MM.1S (cell line): ENCODE results near the gene MAL.

ENCODE experiments used
- DNase-seq: peaks from one replicate; pipeline ENCODE4 v3.0.0-alpha.2; 2015
- H2AFZ ChIP-seq: fragments of 300-600 bp; sonication (generic); 2 replicates; pipeline ENCODE4 v1.6.0; 2016; ENCODE audit warnings: antibody characterized with exemption, low read length
- H3F3A ChIP-seq: fragments of 300-600 bp; sonication (generic); 2 replicates; pipeline ENCODE4 v1.6.1; 2016; ENCODE audit warnings: mild to moderate bottlenecking, antibody characterized with exemption, low read length, moderate library complexity, mixed read lengths; ENCODE audit not compliant: insufficient read depth
- H3K27ac ChIP-seq: fragments of 300-600 bp; sonication (generic); 2 replicates; pipeline ENCODE4 v1.5.1; 2016; ENCODE audit warnings: mild to moderate bottlenecking, low read length
- H3K27me3 ChIP-seq: fragments of 300-600 bp; sonication (generic); replicated peaks from 2 replicates; pipeline ENCODE4 v1.6.0; 2016; ENCODE audit warnings: low read length; ENCODE audit not compliant: insufficient read depth
- H3K36me3 ChIP-seq: fragments of 300-600 bp; sonication (generic); replicated peaks from 2 replicates; pipeline ENCODE4 v1.6.1; 2016; ENCODE audit warnings: mild to moderate bottlenecking, low read length, mixed read lengths; ENCODE audit not compliant: insufficient read depth
- H3K4me1 ChIP-seq: fragments of 300-600 bp; sonication (generic); 2 replicates; pipeline ENCODE4 v1.6.1; 2016; ENCODE audit warnings: low read length, mixed read lengths
- H3K4me2 ChIP-seq: fragments of 300-600 bp; sonication (generic); 2 replicates; pipeline ENCODE4 v1.6.0; 2016; ENCODE audit warnings: low read depth, low read length
- H3K4me3 ChIP-seq: fragments of 300-600 bp; sonication (generic); 2 replicates; pipeline ENCODE4 v1.5.1; 2016; ENCODE audit warnings: low read length, mixed read lengths
- H3K79me2 ChIP-seq: fragments of 300-600 bp; sonication (generic); 2 replicates; pipeline ENCODE4 v1.6.1; 2016; ENCODE audit warnings: mixed run types, low read length, mixed read lengths
- H3K9ac ChIP-seq: fragments of 300-600 bp; sonication (generic); 2 replicates; pipeline ENCODE4 v1.6.1; 2016; ENCODE audit warnings: low read length, mixed read lengths
- H3K9me2 ChIP-seq: fragments of 300-600 bp; sonication (generic); replicated peaks from 2 replicates; pipeline ENCODE4 v1.6.1; 2016; ENCODE audit warnings: mild to moderate bottlenecking, low read length, mixed read lengths; ENCODE audit not compliant: insufficient read depth
- H3K9me3 ChIP-seq: fragments of 300-600 bp; sonication (generic); replicated peaks from 2 replicates; pipeline ENCODE4 v1.6.1; 2016; ENCODE audit warnings: mild to moderate bottlenecking, low read length, mixed read lengths; ENCODE audit not compliant: insufficient read depth
- H4K20me1 ChIP-seq: fragments of 300-600 bp; sonication (generic); 2 replicates; pipeline ENCODE4 v1.6.1; 2016; ENCODE audit warnings: mild to moderate bottlenecking, low read length, moderate library complexity, mixed read lengths; ENCODE audit not compliant: insufficient read depth
- EZH2 ChIP-seq: fragments of 300-600 bp; sonication (generic); optimal IDR thresholded peaks from 2 replicates; pipeline ENCODE3; 2017; ENCODE audit warnings: low read depth, mild to moderate bottlenecking, antibody characterized with exemption, low read length, mixed read lengths
- EZH2phosphoT487 ChIP-seq: fragments of 300-600 bp; sonication (generic); IDR thresholded peaks from 2 replicates; pipeline ENCODE4 v1.6.1; 2018; ENCODE audit warnings: antibody characterized with exemption, low read length
- TF ChIP-seq, protein P1 (sequence below): fragments of 300-600 bp; sonication (generic); IDR thresholded peaks from 2 replicates; pipeline ENCODE4 v1.5.1; 2016; ENCODE audit warnings: antibody characterized with exemption, low read length, mixed read lengths

Gene MAL

DNA sequence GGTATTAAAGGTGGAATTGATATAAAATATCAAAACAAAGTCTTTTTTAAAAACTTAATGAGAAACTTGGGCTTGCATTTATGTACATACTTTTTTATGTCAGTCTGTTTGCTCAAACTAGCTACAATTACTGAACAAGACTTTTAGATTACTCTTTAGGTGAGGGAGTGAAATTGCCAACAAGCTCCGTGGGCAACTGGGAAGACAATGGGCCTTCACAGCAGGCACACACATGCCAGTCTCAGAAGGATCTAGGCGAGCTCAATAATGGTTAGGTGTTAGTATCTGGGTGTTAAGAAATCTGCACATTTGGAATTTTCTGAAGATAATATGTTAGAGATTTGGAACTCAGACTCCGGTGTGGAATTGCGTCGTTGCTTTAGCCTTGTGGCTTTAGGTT is 23.0 kb upstream of the MAL start:
- TF ChIP-seq EZH2phosphoT487 (no peak), EZH2 (no peak)
- TF ChIP-seq, protein P1, sequence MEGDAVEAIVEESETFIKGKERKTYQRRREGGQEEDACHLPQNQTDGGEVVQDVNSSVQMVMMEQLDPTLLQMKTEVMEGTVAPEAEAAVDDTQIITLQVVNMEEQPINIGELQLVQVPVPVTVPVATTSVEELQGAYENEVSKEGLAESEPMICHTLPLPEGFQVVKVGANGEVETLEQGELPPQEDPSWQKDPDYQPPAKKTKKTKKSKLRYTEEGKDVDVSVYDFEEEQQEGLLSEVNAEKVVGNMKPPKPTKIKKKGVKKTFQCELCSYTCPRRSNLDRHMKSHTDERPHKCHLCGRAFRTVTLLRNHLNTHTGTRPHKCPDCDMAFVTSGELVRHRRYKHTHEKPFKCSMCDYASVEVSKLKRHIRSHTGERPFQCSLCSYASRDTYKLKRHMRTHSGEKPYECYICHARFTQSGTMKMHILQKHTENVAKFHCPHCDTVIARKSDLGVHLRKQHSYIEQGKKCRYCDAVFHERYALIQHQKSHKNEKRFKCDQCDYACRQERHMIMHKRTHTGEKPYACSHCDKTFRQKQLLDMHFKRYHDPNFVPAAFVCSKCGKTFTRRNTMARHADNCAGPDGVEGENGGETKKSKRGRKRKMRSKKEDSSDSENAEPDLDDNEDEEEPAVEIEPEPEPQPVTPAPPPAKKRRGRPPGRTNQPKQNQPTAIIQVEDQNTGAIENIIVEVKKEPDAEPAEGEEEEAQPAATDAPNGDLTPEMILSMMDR, result no peak
- Histone ChIP-seq H3K27ac (no peak overlapping the region), H3K9me2 (no peaks in the 10 kb centered on the region), H3K36me3 (no peaks in the 10 kb centered on the region), H3K9me3 (no peaks in the 10 kb centered on the region), H3K79me2 (no peaks in the 10 kb centered on the region), H3K4me1 (no peaks in the 10 kb centered on the region), H2AFZ (no peak overlapping the region), H3K9ac (no peak overlapping the region), H3K4me3 (no peak overlapping the region), H3F3A (no peaks in the 10 kb centered on the region), H3K4me2 (no peak overlapping the region), H3K27me3 (no peaks in the 10 kb centered on the region), H4K20me1 (no peaks in the 10 kb centered on the region)
- DNase-seq, result no peak

DNA sequence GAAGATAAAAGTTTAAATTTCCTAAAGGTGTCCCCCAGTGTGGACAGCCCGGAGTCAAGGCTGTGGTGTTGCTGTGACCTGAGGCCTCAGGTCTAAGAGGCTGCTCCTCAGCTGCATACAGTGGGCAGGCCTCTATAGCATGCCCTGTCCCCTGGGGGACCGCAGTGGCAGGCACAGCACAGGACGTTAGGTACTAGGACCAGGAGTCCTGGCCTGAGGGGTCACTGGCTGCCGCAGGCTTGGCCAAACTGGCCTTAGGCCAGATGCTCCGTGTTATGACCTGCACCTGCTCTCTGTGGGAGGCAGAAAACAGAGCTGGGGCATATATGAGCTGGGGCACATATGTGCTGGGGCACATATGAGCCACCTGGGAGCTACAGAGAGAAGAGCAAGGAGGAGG is 21.2 kb upstream of the MAL start:
- H3F3A ChIP-seq, result no peaks in the 10 kb centered on the region
- H3K9me3 ChIP-seq, result no peaks in the 10 kb centered on the region
- no peak overlapping the region for H2AFZ ChIP-seq
- no peaks in the 10 kb centered on the region for H3K9me2 ChIP-seq
- H3K27me3 ChIP-seq, result no peaks in the 10 kb centered on the region
- H4K20me1 ChIP-seq, result no peaks in the 10 kb centered on the region
- H3K9ac ChIP-seq, result no peak overlapping the region
- no peak overlapping the region for H3K27ac ChIP-seq
- no peak overlapping the region for H3K4me2 ChIP-seq
- no peak for DNase-seq
- H3K4me3 ChIP-seq, result no peak overlapping the region
- TF ChIP-seq EZH2phosphoT487, result no peak
- no peak for TF ChIP-seq EZH2
- TF ChIP-seq, protein P1, result no peak
- H3K4me1 ChIP-seq, result no peaks in the 10 kb centered on the region
- H3K36me3 ChIP-seq, result no peaks in the 10 kb centered on the region
- H3K79me2 ChIP-seq, result no peaks in the 10 kb centered on the region

DNA sequence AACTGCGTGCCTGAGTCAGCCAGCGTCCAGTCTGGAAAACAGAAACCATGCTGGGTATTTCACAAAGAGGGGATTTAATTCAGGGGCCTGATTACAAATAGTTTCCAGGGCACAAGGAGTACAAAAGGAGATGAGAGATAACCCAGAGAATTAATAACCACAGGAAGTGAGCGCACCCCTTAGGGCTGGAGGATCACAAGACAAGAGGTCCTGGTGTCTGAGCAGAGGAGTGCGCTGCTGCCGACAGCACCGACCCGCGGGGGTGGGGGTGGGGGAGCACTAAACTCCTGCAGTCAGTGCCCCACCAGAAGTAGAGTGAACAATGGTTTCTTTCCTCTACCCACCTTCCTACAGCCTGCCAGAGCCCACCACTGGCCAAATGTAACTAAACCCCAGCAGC is 20.8 kb upstream of the MAL start:
- no peaks in the 10 kb centered on the region for H3K9me2 ChIP-seq
- no peaks in the 10 kb centered on the region for H4K20me1 ChIP-seq
- no peaks in the 10 kb centered on the region for H3K79me2 ChIP-seq
- no peaks in the 10 kb centered on the region for H3K4me1 ChIP-seq
- H3K27me3 ChIP-seq, result no peaks in the 10 kb centered on the region
- no peaks in the 10 kb centered on the region for H3F3A ChIP-seq
- H3K4me2 ChIP-seq, result no peak overlapping the region
- TF ChIP-seq EZH2, result no peak
- TF ChIP-seq EZH2phosphoT487, result no peak
- TF ChIP-seq, protein P1, result no peak
- no peak overlapping the region for H3K27ac ChIP-seq
- H2AFZ ChIP-seq, result no peak overlapping the region
- H3K9me3 ChIP-seq, result no peaks in the 10 kb centered on the region
- no peak overlapping the region for H3K9ac ChIP-seq
- H3K4me3 ChIP-seq, result no peak overlapping the region
- DNase-seq, result no peak
- no peaks in the 10 kb centered on the region for H3K36me3 ChIP-seq
